Gastroesophageal sphincter (tissue), 3 donors: Measurements from ENCODE around the gene CEP135.

ENCODE experiments used
- CTCF ChIP-seq, 4 experiments: fragments of 200-600 bp in 2 of 4; fragments of 450-650 bp in 2 of 4; sonication (generic) in 1 of 4; IDR thresholded peaks; one replicate each; pipeline ENCODE4 v1.5.1; 2017 to 2019; ENCODE audit warnings: antibody characterized with exemption in 4 of 4, mild to moderate bottlenecking in 2 of 4, moderate library complexity in 2 of 4
- POLR2A ChIP-seq, 2 donors: fragments of 450-650 bp; IDR thresholded peaks; one replicate each; pipeline ENCODE4 v1.6.1; 2017; ENCODE audit warnings: antibody characterized with exemption in 2 of 2, mild to moderate bottlenecking in 2 of 2, moderate library complexity in 1 of 2

- TF ChIP-seq CTCF (IDR thresholded peaks at IDR 0.05), result no peak
- TF ChIP-seq POLR2A (IDR thresholded peaks at IDR 0.05), result no peak
Observed at GRCh38 chr4:55947912-55948725, 626 bp upstream of the CEP135 start.
